Neural cell (in vitro differentiated cells): ENCODE data around the gene UBXN10.

Source experiments
- CTCF ChIP-seq: fragments of 450-650 bp; IDR thresholded peaks from 2 replicates; pipeline ENCODE4 v1.5.1; 2014; ENCODE audit warnings: antibody characterized with exemption, mild to moderate bottlenecking, moderate library complexity; ENCODE audit not compliant: poor library complexity, severe bottlenecking
- EP300 ChIP-seq: fragments of 450-650 bp; conservative IDR thresholded peaks from 2 replicates; pipeline ENCODE4 v1.6.1; 2014; ENCODE audit warnings: antibody characterized with exemption, mild to moderate bottlenecking, moderate library complexity; ENCODE audit not compliant: poor library complexity, severe bottlenecking
- EZH2 ChIP-seq: fragments of 200-600, 300-800 bp; shearing (Covaris generic), sonication (generic); IDR thresholded peaks from 2 replicates; pipeline ENCODE4 v1.6.1; 2014; ENCODE audit warnings: antibody characterized with exemption, low read length, borderline replicate concordance, mild to moderate bottlenecking; ENCODE audit not compliant: insufficient read depth, poor library complexity, severe bottlenecking
- POLR2AphosphoS5 ChIP-seq: IDR thresholded peaks from 2 replicates; pipeline ENCODE4 v1.6.1; 2012
- RAD21 ChIP-seq: fragments of 450-650 bp; conservative IDR thresholded peaks from 2 replicates; pipeline ENCODE4 v1.6.1; 2014; ENCODE audit warnings: antibody characterized with exemption, mild to moderate bottlenecking, moderate library complexity
- REST ChIP-seq: IDR thresholded peaks from 2 replicates; pipeline ENCODE4 v1.6.1; 2012; ENCODE audit warnings: borderline replicate concordance
- SMC3 ChIP-seq: fragments of 450-650 bp; conservative IDR thresholded peaks from 2 replicates; pipeline ENCODE4 v1.6.1; 2014; ENCODE audit warnings: antibody characterized with exemption, mild to moderate bottlenecking, moderate library complexity; ENCODE audit not compliant: poor library complexity
- TAF1 ChIP-seq: IDR thresholded peaks from 2 replicates; pipeline ENCODE4 v1.6.1; 2012; ENCODE audit warnings: low read depth

- TF ChIP-seq TAF1 = no peak
- no peak for TF ChIP-seq CTCF
- no peak for TF ChIP-seq SMC3
- no peak for TF ChIP-seq POLR2AphosphoS5
- no peak for TF ChIP-seq REST
- TF ChIP-seq EZH2 = no peak
- no peak for TF ChIP-seq RAD21
- TF ChIP-seq EP300 = no peak
Observed at GRCh38 chr1:20154301-20154831, 31.5 kb upstream of the UBXN10 start.
